Stimulated activated CD8-positive, alpha-beta memory T cell treated with anti-CD3 and anti-CD28 coated beads, Interleukin-4, amount 100 ng/mL, for 24 hours (primary cell): Measurements from ENCODE around the gene HERPUD1.
"Not testable (repeated sequence)": the region's sequence is repeated elsewhere in the genome, so short reads cannot be mapped to it uniquely, and the experiment has no call there.

Experiments
- DNase-seq: peaks from one replicate; pipeline ENCODE4 v3.0.0-alpha.2; 2020; ENCODE audit warnings: low read depth

HERPUD1 gene

GRCh38 chr16:56980792-56981724, 49.1 kb downstream of the HERPUD1 start:
- DNase-seq, result no peak

GRCh38 chr16:56981729-56982271, 49.9 kb downstream of the HERPUD1 start:
- no peak for DNase-seq

- DNase-seq, result no peak
Observed at GRCh38 chr16:56982695-56983094, 50.8 kb downstream of the HERPUD1 start.

- DNase-seq, result no peak
Observed at GRCh38 chr16:56983211-56983751, 51.3 kb downstream of the HERPUD1 start.

- no peak for DNase-seq
Observed at GRCh38 chr16:56984639-56985038, 52.7 kb downstream of the HERPUD1 start.

GRCh38 chr16:56985288-56985961, 53.5 kb downstream of the HERPUD1 start:
- DNase-seq, result no peak

GRCh38 chr16:56985962-56986360, 54.0 kb downstream of the HERPUD1 start:
- DNase-seq, result no peak

GRCh38 chr16:56986361-56986760, 54.4 kb downstream of the HERPUD1 start:
- DNase-seq, result no peak

GRCh38 chr16:56986908-56987307, 55.0 kb downstream of the HERPUD1 start:
- not testable (repeated sequence) for DNase-seq

- no peak for DNase-seq
Observed at GRCh38 chr16:56987692-56988091, 55.8 kb downstream of the HERPUD1 start.

- DNase-seq, result no peak
Observed at GRCh38 chr16:56988161-56988947, 56.4 kb downstream of the HERPUD1 start.

GRCh38 chr16:56988948-56989945, 57.3 kb downstream of the HERPUD1 start, which contains the start of gene NLRC5:
Gene NLRC5, plus strand, starts transcription at chr16:56989557. Its CDS starts 31,156 bp downstream, at chr16:57020713.
- peak; percentile 83 for DNase-seq

GRCh38 chr16:56989988-56990387, 58.0 kb downstream of the HERPUD1 start:
- DNase-seq, result no peak

GRCh38 chr16:56990407-56991286, 58.7 kb downstream of the HERPUD1 start:
- DNase-seq, result no peak

GRCh38 chr16:56992431-56992830, 60.5 kb downstream of the HERPUD1 start:
- DNase-seq, result not testable (repeated sequence)

- no peak for DNase-seq
Observed at GRCh38 chr16:56993204-56993603, 61.3 kb downstream of the HERPUD1 start.

GRCh38 chr16:56994311-56994710, 62.4 kb downstream of the HERPUD1 start:
- no peak for DNase-seq
